Activated CD4-positive, alpha-beta T cell treated with anti-CD3 and anti-CD28 coated beads, Interleukin-2, amount 50 U/mL, for 24 hours (primary cell): Measurements from ENCODE around the gene RWDD1.

ENCODE experiments used
- DNase-seq, 2 donors: peaks; one replicate each; pipeline ENCODE4 v3.0.0-alpha.2; 2020; ENCODE audit warnings: low read depth in 1 of 2, low spot score in 1 of 2

The RWDD1 gene

GRCh38 chr6:116557893-116558292, 13.4 kb upstream of the RWDD1 start:
- DNase-seq = no peak

- DNase-seq = no peak
Measured at GRCh38 chr6:116560130-116560529, 11.2 kb upstream of the RWDD1 start.

GRCh38 chr6:116561377-116562018, 9.8 kb upstream of the RWDD1 start:
- peak in 1 of 2 donors; percentile 54 for DNase-seq

- DNase-seq = no peak
Measured at GRCh38 chr6:116562019-116562403, 9.3 kb upstream of the RWDD1 start.

- DNase-seq = no peak
Measured at GRCh38 chr6:116562614-116563013, 8.7 kb upstream of the RWDD1 start.

- no peak for DNase-seq
Measured at GRCh38 chr6:116563830-116564229, 7.5 kb upstream of the RWDD1 start.

- no peak for DNase-seq
Measured at GRCh38 chr6:116564311-116564710, 7.0 kb upstream of the RWDD1 start.

- DNase-seq = no peak
Measured at GRCh38 chr6:116564921-116565872, 6.1 kb upstream of the RWDD1 start.

- no peak for DNase-seq
Measured at GRCh38 chr6:116568111-116568510, 3.2 kb upstream of the RWDD1 start.

- no peak for DNase-seq
Measured at GRCh38 chr6:116568821-116569755, 2.2 kb upstream of the RWDD1 start.

- no peak for DNase-seq
Measured at GRCh38 chr6:116571683-116572000, 338 bp downstream of the RWDD1 start.

- no peak for DNase-seq
Measured at GRCh38 chr6:116572162-116572561, 858 bp downstream of the RWDD1 start.

GRCh38 chr6:116575227-116575626, 3.9 kb downstream of the RWDD1 start:
- DNase-seq = no peak

GRCh38 chr6:116577486-116577885, 6.2 kb downstream of the RWDD1 start:
- DNase-seq = no peak

- no peak for DNase-seq
Measured at GRCh38 chr6:116578335-116578734, 7.0 kb downstream of the RWDD1 start.

- no peak for DNase-seq
Measured at GRCh38 chr6:116579143-116579542, 7.8 kb downstream of the RWDD1 start.

- no peak for DNase-seq
Measured at GRCh38 chr6:116580198-116580597, 8.9 kb downstream of the RWDD1 start.

- no peak for DNase-seq
Measured at GRCh38 chr6:116586276-116586675, 15.0 kb downstream of the RWDD1 start.

- no peak for DNase-seq
Measured at GRCh38 chr6:116586738-116587137, 15.4 kb downstream of the RWDD1 start.

GRCh38 chr6:116595247-116595646, 23.9 kb downstream of the RWDD1 start:
- DNase-seq = no peak

GRCh38 chr6:116596815-116597214, 25.5 kb downstream of the RWDD1 start:
- DNase-seq = no peak
